NCI-H187 treated with DMSO at 0.1 percent for 48 hours (cell line): ENCODE data around the gene GALNT6.

Experiments
- DNase-seq: peaks from one replicate; lab custom pipeline; 2025; lab: John Stamatoyannopoulos, UW

The GALNT6 gene, protein sequence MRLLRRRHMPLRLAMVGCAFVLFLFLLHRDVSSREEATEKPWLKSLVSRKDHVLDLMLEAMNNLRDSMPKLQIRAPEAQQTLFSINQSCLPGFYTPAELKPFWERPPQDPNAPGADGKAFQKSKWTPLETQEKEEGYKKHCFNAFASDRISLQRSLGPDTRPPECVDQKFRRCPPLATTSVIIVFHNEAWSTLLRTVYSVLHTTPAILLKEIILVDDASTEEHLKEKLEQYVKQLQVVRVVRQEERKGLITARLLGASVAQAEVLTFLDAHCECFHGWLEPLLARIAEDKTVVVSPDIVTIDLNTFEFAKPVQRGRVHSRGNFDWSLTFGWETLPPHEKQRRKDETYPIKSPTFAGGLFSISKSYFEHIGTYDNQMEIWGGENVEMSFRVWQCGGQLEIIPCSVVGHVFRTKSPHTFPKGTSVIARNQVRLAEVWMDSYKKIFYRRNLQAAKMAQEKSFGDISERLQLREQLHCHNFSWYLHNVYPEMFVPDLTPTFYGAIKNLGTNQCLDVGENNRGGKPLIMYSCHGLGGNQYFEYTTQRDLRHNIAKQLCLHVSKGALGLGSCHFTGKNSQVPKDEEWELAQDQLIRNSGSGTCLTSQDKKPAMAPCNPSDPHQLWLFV

DNA sequence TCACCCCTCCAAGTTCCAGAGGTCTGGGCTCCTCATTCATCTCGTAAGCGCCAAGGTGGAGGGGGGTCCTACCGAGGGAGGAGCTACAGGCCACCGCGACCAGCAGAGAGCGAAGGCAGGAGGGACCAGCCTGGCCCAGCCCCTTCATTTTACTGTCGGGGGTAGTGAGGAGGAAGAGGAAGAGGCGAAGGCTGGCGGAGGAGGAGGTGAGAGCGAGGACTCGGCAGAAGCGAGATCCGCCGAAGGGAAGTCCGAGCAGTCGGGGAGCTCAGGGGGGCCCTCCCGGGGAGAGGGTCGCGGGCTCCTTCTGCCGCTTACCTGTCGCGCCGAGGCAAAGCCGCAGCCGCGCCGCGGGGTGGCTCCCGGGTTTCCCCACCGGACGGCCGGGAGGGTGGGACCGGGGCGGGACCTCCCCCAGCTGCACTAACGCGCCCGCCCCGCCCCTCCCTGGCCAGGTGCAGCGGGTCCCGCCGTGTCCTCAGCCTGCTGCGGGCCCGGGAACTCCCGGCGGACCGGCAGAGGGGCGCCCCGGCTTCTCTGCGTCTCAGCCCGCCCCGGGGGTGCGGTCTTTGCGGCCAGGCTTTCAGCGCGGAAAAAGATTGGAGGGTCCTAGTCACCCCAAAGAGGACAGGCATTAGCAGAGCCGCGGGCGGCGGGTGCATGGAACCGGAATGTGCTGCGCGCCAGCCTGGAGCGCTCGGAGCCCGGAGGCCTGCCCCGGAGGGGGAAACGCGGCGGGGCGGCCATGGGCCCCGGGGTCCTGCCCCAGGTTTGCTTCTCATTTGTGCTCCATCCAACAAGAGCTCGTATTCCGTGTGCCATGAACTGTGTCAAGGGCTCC is at the start of gene GALNT6:
TSS of gene GALNT6 (minus strand) at position 124 of the 841 bp plus-strand sequence. CDS start 11,625 bp downstream, outside the sequence.
- DNase-seq = no peak

DNA sequence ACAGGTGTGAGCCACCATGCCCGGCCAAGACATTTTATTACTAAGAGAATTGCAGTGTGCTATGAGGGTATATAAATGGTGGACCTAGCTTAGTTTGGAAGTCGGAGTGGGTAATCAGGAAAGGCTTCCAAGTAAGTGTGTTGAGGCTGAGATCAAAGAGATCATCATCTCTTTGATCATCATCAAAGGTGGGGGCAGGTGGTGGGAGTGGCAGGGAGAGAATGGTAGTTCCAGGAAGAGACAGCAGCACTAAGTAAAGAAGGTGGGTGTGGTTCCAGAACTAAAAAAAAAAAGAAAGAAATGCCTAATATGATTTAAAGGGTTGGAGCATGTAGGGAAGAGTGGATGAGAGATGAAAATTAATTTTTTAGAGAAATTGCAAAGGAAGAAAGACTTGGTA is 48.1 kb upstream of the GALNT6 start:
- no peak for DNase-seq

DNA sequence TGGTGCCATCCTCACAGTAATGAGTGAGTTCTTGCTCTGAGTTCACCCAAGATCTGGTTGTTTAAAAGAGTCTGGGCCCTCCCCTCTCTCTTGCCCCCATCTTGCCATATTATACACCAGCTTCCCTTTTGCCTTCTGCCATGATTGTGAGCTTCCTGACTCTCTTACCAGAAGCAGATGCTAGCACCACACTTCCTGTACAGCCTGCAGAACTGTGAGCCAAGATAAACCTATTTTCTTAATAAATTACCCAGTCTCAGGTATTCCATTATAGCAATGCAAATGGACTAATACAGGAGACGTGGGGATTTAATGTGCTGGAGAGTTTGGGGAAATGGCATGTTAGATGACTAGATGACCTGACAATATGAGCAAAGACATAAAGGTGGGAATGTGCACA is 46.2 kb upstream of the GALNT6 start:
- no peak for DNase-seq

DNA sequence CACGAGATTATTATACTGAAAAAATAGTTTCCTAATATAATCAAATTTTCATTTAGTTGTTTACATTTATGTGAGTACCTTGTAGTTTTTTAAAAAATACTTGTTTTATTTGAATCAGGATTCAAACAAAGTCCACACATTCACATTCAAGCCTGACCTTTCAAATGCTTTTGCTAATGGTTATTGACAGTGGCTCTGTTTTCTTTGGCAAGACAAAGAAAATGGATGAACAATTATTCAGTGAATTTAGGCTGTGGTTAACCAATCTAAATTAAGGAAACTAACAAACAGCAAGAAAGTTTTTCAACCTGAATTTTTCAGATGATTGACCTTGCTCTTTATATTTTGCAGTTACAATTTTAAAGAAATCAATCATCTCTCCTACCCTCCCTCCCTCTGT is 43.1 kb upstream of the GALNT6 start:
- DNase-seq = no peak

DNA sequence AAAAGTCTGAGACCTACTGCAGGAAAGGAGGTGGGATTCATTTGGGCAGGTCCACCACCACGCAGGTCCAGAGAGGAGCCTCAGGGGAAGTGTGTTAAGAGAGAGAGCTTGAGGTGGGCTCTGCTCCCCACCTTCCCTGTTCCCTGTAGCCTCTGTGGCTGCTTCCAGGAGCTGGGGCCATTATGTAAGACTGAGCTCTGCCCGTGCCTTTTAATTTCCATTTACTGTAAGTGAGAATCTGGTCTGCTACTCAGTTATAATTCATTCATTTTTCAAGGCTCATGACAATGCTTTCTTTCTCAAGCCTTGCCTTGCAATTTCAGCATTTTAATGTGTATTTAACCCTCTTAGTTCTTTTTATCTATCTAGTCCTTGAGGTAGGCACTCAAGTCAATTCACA is 41.7 kb upstream of the GALNT6 start:
- no peak for DNase-seq

DNA sequence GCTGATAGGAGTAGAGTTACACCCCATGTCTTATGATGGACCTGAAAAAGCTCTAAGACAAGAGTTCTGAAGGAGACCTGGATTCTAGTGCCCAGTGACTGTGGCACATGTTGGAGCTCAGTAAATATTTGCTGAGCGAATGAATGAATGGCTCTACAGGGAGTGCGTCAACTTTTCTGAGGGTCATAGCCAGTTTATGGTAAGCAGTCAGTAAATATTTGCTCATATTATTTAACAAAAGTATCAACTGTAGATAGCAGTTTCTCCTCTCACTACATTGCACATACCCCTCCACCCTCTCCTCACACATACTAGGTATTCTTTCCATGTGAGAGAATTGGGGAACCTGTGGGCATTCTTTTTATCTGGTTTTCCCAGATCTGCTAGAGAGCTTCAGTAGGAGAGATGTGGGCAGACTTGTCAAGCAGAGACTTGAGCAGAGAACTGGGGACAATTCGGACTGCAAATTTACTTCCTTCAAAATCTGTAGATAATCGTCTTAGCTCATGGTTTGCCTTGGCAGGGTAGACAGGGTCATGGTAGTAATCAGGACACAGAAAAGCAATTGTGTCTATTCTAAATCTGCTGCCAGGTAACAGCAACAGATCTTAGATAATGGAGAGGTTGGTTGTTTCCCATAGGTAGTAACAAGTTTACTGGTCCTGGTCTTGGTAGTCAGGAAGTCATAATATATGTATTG is 39.1 kb upstream of the GALNT6 start:
- DNase-seq = no peak

DNA sequence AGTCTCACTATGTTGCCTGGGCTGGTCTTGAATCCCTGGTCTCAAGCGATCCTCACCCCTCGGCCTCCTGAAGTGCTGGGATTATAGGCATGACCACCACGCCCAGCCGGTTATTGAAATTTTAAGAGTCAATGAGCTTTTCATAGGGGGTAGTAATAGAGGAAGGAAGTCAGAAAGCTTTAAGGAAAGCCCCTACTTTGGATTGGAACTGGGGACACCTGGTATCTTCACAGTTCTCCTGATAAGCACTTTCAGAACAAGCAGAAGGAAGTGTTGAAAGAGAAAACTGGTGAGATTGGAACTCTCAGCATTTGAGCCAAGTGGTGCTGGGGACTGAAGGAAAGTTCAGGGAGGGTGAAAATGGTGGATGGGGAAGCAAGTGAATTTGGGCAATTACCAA is 38.5 kb upstream of the GALNT6 start:
- DNase-seq = no peak

DNA sequence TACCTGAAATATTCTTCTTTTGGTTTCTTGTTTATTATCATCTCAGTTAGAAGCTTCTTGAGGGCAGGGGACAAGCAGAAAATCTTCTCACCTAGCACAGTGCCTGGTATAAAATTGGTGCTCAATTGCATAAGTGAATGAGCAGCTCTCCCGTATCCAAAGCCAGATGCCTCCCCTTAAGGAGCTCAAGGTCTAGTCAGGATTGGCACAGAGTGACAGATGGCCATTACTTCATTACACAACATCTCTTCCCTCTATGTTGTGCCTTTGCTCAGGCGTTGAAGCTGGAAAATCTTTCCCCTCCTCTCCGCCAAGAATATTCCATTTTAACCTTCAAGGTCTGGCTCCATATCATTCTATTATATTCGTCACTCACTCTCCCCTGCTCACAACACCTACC is 37.0 kb upstream of the GALNT6 start:
- DNase-seq = no peak

DNA sequence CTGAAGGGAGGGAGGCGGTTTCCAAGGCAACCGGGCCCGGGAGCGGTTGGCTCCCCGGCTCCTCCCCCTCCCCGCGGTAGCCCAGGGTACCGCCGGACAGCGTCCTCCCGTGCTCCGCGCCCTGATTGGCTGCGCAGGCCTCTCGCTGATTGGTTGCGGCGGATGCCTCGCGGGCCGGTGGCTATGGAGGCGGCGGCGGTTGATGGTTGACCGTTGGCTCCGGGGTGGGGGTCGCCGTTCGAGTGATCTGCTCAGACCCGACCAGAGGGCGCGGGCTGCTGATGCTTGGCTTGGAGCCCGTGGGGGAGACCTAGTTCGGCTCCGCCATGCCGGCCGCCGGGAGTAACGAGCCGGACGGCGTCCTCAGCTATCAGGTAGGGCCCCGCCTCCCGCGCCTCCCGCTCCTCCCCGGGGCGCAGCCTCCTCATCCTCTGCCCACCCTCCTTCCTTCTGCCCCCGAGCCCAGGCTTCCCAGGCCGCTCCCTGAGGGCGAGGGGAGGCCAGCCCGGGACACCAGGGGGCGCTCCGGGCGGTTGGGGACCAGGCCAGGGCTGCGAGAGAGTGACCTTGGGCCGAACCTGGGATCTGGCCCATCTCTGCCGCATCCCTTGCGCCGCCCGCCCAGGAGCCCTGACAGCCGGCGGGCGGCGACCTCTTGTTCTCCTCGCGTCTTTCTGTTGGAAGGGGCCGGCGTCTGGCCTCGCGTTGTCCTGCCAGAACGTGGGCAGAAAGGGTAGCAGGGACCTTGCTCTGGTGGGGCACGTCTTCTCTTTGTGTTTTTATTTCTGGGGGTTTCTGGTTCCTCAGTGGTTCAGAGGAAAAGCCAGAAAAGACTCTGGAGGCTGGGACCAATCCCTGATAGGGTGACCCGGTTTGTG is 33.7 kb upstream of the GALNT6 start, which contains the start of gene SLC4A8:
TSS of gene SLC4A8 (plus strand) at position 170 of the 878 bp plus-strand sequence. CDS start at position 327, 157 bp downstream.
- DNase-seq = peak; percentile 87

DNA sequence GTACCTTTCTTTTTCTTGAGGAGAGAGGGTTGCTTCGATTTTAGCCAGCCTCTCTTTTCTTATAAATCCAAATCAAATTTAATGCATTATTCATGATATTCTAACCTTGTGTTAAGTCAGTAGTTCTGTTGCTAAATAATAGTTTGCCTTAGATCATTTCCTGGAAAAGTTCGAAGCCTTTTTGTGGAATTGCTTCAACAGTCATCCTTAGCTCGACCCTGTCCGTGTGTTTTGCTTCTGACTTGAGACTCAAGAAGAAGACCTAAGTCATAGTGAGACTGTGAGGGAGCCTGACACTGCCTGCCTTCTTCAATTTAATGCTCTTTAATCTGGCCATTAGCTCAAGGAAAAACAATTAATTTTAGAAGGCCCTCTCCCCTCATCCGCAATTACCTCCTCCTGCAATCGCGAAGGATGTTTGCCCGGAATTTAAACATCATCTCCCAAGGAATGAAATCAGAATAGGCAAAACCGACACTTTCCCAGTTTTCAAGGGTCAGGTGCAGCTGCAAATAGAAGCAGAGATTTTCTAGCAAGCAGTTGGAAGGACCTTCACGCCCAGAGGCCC is 33.0 kb upstream of the GALNT6 start:
- no peak for DNase-seq

DNA sequence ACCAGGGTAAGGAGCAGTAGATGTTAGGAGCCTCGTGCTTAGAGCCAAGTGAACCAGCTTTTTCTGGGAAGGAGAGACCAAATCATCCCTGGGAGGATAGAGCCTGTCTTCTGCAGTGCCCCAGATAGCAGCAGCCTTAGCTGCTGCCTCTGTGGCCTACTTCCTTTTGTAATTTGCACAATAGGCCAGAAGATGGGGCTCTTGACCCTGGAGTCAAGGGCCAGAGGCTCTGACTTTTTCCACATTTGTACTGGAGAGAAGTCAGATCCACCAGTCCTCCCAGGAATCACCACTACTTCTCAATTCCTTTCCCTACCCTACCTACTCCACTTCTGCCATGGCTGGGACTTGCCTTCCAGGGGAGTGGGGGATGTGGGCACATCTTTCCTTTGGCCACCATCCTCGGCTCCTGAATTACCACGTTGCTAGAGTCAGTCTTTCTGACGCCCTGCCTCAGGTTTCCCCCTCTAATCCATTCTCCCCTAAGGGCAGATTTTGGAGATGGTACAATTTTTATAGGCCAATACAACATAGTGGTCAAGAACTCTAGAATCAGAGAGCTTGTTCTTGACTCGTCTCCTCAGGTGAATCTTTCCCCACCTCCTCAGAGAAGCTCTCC is 30.2 kb upstream of the GALNT6 start:
- peak; percentile 25 for DNase-seq

DNA sequence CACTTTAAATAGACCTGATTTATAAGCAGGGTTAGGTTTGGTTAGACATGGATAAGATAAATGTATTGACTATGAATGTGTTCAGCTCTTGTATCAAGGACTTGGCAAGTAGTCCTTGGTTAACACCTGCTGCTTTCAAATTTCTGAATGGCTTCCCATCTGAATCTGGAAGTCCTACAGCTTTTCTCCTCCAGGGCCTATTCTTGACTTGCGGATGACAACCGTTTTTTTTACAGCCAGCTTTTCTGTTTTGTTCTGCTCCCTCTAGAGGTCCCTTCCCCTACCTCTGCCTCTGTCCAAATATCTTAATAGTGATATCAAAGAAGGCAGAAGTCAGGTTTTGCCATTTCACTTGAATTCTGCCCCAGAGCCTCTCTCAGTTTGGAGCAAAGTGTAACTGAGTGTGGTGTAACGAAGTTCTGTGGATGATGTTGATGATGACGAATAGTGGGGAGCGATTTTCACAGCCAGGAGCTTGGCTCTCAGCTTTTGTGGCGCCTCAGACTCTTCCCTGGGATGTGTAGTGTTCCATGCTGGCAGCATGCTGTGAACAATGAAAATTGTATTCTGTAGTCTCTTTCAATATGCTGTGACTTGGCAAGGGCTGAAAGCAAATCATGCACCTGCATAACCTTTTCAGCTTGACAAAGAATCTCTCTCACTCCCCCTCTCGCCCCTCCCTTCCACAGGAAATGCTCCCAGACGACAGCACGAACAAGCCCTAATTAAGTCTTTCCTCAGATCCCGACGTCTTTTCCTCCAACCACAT is 28.4 kb upstream of the GALNT6 start:
- DNase-seq = no peak

DNA sequence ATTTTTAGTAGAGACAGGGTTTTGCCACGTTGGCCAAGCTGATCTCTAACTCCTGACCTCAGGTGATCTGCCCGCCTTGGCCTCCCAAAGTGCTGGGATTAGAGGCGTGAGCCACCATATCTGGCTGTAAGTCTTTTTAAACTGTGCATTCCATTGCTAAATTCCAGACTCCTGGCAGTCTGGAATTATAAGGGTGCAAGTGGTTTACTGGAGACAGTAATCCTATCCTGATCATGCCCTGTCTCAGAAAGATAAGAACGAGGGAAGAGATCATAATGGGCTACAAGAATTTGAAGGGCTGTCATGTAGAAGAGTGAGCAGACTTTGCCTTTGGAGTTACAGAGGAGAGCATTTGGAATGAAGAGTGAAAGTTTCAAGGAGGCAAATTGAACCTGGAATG is 26.6 kb upstream of the GALNT6 start:
- DNase-seq = no peak

DNA sequence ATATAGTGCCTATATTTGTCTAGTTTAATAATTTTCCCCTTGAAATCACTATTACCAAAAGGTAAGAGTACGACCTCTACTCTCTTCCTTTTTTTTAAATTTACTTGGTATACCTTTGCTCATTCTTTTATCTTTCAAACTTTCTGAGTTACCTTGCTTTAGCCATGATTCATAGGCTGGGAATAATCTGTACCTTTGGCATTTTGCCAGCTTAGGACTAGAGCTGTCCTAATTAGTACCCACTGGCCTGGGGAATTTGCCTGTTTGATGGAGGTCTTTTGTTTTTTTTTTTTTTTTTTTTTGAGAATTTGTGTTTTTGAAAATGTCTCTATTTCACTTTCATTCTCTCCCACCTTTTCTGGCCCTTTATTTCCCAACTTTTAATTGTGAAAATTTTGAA is 24.7 kb upstream of the GALNT6 start:
- DNase-seq = no peak

DNA sequence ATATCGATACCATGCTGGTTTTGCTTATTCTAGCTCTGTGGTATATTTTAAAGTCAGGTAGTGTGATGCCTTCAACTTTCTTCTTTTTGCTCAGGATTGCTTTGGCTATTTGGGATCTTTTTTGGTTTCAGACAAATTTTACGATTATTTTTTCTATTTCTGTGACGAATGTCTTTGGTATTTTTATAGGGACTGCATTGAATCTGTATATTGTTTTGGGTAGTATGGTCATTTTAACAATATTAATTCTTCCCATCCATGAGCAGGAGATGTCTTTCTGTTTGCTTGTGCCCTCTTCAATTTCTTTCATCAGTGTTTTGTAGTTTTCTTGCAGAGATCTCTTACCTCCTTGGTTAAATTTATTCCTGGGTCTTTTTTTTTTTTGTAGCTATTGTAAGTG is 22.6 kb upstream of the GALNT6 start:
- no peak for DNase-seq

DNA sequence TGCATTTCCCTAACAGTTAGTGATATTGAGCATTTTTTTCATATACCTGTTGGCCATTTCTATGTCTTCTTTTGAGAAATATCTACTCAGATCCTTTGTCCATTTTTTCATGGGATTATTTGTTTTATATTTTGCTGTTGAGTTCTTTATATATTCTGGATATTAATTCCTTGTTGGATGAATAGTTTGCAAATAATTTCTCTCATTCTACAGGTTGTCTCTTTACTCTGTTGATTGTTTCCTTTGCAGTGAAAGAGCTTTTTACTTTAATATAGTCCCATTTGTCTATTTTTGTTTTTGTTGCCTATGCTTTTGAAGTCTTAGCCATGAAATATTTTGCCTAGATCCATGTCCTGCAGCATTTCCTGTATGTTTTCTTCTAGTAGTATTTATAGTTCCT is 21.9 kb upstream of the GALNT6 start:
- DNase-seq = no peak

DNA sequence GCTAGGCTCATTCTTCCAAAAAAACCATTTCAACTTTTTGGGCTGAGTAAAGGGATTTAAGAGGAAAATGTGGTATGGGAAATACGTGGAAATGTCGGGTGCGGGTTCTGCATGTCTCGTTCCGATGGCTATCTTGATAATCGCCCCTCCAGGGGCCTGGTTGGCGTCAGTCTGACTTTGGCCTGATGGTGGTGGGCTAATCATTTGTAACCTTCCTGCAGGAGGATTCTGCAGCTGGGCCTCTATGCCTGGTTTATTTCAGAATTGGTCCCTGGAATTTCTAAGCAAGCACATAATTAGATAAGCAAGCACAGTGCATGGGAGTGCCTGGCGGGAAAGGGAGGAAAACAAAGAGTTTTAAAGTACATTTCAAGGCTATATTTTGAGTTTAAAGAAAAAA is 18.6 kb upstream of the GALNT6 start:
- no peak for DNase-seq

DNA sequence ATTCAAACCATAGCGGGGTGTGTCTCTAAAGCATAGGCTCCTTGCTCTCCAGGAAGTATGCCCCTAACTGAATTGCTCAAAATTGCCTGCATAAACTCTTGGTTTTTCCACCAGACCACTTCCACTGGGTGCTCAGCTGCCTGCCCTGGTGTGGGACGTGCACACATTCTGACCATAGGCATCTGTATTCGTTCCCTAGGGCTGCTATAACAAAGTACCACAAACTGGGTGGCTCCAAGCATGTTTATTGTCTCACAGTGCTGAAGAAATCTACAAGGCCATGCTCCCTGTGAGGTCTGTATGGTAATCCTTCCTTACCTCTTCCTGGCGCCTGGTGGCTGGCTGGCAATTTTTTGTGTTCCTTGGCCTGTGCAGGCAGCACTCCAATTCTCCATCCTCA is 16.4 kb upstream of the GALNT6 start:
- no peak for DNase-seq

DNA sequence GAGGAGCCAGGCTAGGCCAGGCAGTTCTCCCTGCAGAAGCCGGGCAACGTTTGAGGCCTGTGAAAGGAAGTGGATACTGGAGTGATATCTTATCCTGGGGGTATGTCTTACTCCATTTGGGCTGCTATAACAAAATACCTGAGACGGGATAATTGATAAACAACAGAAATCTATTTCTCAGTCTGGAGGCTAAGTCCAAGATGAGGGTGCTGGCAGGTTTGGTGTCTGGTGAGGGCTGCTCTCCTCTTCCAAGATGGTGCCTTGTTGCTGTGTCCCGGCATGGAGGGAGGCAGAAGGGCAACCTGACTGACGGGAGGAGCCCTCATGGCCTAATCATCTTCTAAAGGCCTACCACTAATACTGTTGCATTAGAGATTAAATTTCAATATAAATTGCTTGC is 15.7 kb upstream of the GALNT6 start:
- DNase-seq = no peak

DNA sequence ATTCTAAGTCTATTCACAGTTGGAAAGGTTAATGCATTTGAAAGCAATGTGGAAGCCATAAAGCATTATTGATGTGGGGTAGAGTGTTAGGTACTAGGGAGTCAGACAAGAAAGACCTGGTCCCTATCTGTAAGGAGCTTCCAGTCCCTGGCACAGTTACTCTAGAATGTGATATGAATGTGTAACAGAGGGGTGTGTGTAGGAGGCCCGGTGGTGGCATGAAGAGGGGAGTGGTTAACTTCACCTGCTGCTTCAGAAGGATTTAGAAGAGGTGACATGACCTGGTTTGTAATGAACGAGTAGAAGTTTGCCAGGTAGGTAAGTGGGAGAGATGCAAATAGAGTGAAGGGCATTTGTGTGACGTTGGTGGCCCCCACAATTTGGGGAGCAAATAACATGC is 15.1 kb upstream of the GALNT6 start:
- no peak for DNase-seq
